Gastrocnemius medialis (tissue), 4 donors: ENCODE measurements around the gene MASP1. TPM values are rescaled to one million over a fixed set of nuclear protein-coding genes. Genes with fewer than 3 reads are reported as not detected.

ENCODE experiments used
- ATAC-seq, 2 donors: fragments of 150-250 bp; one replicate each; pipeline ENCODE4 v1.9.1; 2016
- DNase-seq, 2 donors: peaks; one replicate each; pipeline ENCODE4 v3.0.0-alpha.2; 2019
- H3K27ac ChIP-seq, 4 donors: fragments of 200-600 bp; sonication (generic); 1 replicate in 1 of 4; 2 replicates in 3 of 4; pipeline ENCODE4 v1.5.1; 2016 to 2018; ENCODE audit warnings: mild to moderate bottlenecking in 2 of 4, moderate library complexity in 1 of 4
- H3K27me3 ChIP-seq, 3 donors: fragments of 200-600 bp; sonication (generic) in 2 of 3; 1 replicate in 1 of 3; 2 replicates in 2 of 3; pipeline versions ENCODE4 v1.5.1 to v1.6.0; 2016 to 2019; ENCODE audit warnings: mild to moderate bottlenecking in 1 of 3, moderate library complexity in 1 of 3
- H3K36me3 ChIP-seq, 2 donors: fragments of 200-600 bp; sonication (generic) in 1 of 2; one replicate each; pipeline ENCODE4 v1.5.1; 2017 to 2018
- H3K4me1 ChIP-seq, 2 donors: fragments of 200-600 bp; sonication (generic) in 1 of 2; one replicate each; pipeline ENCODE4 v1.5.1; 2016 to 2017; ENCODE audit warnings: mild to moderate bottlenecking in 2 of 2
- H3K4me3 ChIP-seq, 4 donors: fragments of 200-600 bp; sonication (generic) in 3 of 4; 1 replicate in 1 of 4; 2 replicates in 3 of 4; pipeline ENCODE4 v1.5.1; 2016 to 2019; ENCODE audit warnings: mild to moderate bottlenecking in 2 of 4
- H3K9me3 ChIP-seq, 3 donors: fragments of 200-600 bp; sonication (generic) in 2 of 3; 1 replicate in 1 of 3; 2 replicates in 2 of 3; pipeline ENCODE4 v1.5.1; 2016 to 2019
- CTCF ChIP-seq, 5 experiments: fragments of 450-650 bp in 3 of 5; fragments of 200-600 bp in 2 of 5; sonication (generic) in 2 of 5; IDR thresholded peaks in 4 of 5; conservative IDR thresholded peaks in 1 of 5; 1 replicate in 4 of 5; 2 replicates in 1 of 5; pipeline ENCODE4 v1.5.1; 2016 to 2019; ENCODE audit warnings: antibody characterized with exemption in 5 of 5, mild to moderate bottlenecking in 3 of 5, moderate library complexity in 3 of 5
- POLR2A ChIP-seq, 2 donors: fragments of 450-650 bp; IDR thresholded peaks; one replicate each; pipeline ENCODE4 v1.6.1; 2017; ENCODE audit warnings: antibody characterized with exemption in 2 of 2, mild to moderate bottlenecking in 2 of 2, moderate library complexity in 2 of 2
- in situ Hi-C, 4 donors: fragments of 200-750 bp; cut with MboI; loops; one replicate each; pipeline versions ENCODE4 v1.15.0 to v1.8.0; 2017; ENCODE audit warnings: low sequenced_read_pairs in 4 of 4
- intact Hi-C: fragments of 100-400 bp; cut with DNase I; formaldehyde crosslinking; loops from one replicate; pipeline ENCODE4 v1.15.1; 2023; ENCODE audit warnings: low total_unique reads
- total RNA-seq, 4 donors: library from RNA; depleted of rRNA; stranded (reverse); fragments of >200 nt; gene quantifications; one replicate each; pipeline versions ENCODE4 v1.1.0 to v1.2.3, GENCODE V29; 2016

The MASP1 gene
- total RNA-seq, 4 donors from 2014 or later = 0.27 to 7.3 (median 2.6) TPM

GRCh38 chr3:187288855-187289605, 2.5 kb downstream of the MASP1 start:
- Histone ChIP-seq H3K36me3 (no peaks in the 10 kb centered on the region), H3K27me3 (no peaks in the 10 kb centered on the region), H3K4me1 (peaks cover 17 to 63% of the 10 kb centered on the region in 2 donors), H3K9me3 (no peaks in the 10 kb centered on the region), H3K27ac (peak overlapping the region in 2 of 4 donors; percentile 8 to 72), H3K4me3 (no peak overlapping the region)
- intact Hi-C loops = no loop called here
- no peak for DNase-seq
- in situ Hi-C loops = no loop called here
- TF ChIP-seq POLR2A (IDR thresholded peaks at IDR 0.05) (no peak), CTCF (IDR thresholded peaks at IDR 0.05 in 4 of 5, conservative IDR thresholded peaks at IDR 0.05 in 1 of 5) (no peak)
- no peak for ATAC-seq

- H3K27me3 ChIP-seq = no peaks in the 10 kb centered on the region
- H3K4me3 ChIP-seq = no peak overlapping the region
- ATAC-seq (no peak), DNase-seq (no peak)
- peak overlapping the region in 3 of 4 donors; percentile 8 to 72 (median 12) for H3K27ac ChIP-seq
- H3K36me3 ChIP-seq = no peaks in the 10 kb centered on the region
- no peaks in the 10 kb centered on the region for H3K9me3 ChIP-seq
- peaks cover 17 to 56% of the 10 kb centered on the region in 2 donors for H3K4me1 ChIP-seq
- no peak for TF ChIP-seq CTCF (IDR thresholded peaks at IDR 0.05 in 4 of 5, conservative IDR thresholded peaks at IDR 0.05 in 1 of 5)
- TF ChIP-seq POLR2A (IDR thresholded peaks at IDR 0.05) = no peak
- in situ Hi-C loops = no loop called here
- intact Hi-C loops = no loop called here
These were observed 3.2 kb downstream of the MASP1 start for GRCh38 chr3:187288131-187288854.

GRCh38 chr3:187287256-187287655, 4.3 kb downstream of the MASP1 start:
- DNase-seq (no peak), ATAC-seq (no peak)
- no peaks in the 10 kb centered on the region for H3K9me3 ChIP-seq
- H3K27ac ChIP-seq = no peak overlapping the region
- TF ChIP-seq POLR2A (IDR thresholded peaks at IDR 0.05) (no peak), CTCF (IDR thresholded peaks at IDR 0.05 in 4 of 5, conservative IDR thresholded peaks at IDR 0.05 in 1 of 5) (no peak)
- no peak overlapping the region for H3K4me3 ChIP-seq
- H3K27me3 ChIP-seq = no peaks in the 10 kb centered on the region
- H3K36me3 ChIP-seq = no peaks in the 10 kb centered on the region
- peaks cover 17 to 46% of the 10 kb centered on the region in 2 donors for H3K4me1 ChIP-seq
- in situ Hi-C loops = no loop called here
- intact Hi-C loops = no loop called here

- Histone ChIP-seq H3K27me3 (no peaks in the 10 kb centered on the region), H3K4me3 (no peak overlapping the region), H3K27ac (no peak overlapping the region), H3K9me3 (no peaks in the 10 kb centered on the region), H3K4me1 (peaks cover 17 to 40% of the 10 kb centered on the region in 2 donors), H3K36me3 (no peaks in the 10 kb centered on the region)
- intact Hi-C loops = no loop called here
- no peak for ATAC-seq
- TF ChIP-seq CTCF (IDR thresholded peaks at IDR 0.05 in 4 of 5, conservative IDR thresholded peaks at IDR 0.05 in 1 of 5) (no peak), POLR2A (IDR thresholded peaks at IDR 0.05) (no peak)
- in situ Hi-C loops = no loop called here
- peak in 1 of 2 donors; percentile 35 for DNase-seq
These were observed 5.0 kb downstream of the MASP1 start for GRCh38 chr3:187286467-187287059.
